HG02610 (cell line): ENCODE data around the gene MYL3.

ENCODE experiments used
- ATAC-seq: cut with Tn5 transposase; IDR thresholded peaks from one replicate; pipeline ENCODE4 v1.9.1; 2021; ENCODE audit warnings: mild to moderate bottlenecking, moderate library complexity; ENCODE audit not compliant: unreplicated experiment

Gene MYL3

DNA sequence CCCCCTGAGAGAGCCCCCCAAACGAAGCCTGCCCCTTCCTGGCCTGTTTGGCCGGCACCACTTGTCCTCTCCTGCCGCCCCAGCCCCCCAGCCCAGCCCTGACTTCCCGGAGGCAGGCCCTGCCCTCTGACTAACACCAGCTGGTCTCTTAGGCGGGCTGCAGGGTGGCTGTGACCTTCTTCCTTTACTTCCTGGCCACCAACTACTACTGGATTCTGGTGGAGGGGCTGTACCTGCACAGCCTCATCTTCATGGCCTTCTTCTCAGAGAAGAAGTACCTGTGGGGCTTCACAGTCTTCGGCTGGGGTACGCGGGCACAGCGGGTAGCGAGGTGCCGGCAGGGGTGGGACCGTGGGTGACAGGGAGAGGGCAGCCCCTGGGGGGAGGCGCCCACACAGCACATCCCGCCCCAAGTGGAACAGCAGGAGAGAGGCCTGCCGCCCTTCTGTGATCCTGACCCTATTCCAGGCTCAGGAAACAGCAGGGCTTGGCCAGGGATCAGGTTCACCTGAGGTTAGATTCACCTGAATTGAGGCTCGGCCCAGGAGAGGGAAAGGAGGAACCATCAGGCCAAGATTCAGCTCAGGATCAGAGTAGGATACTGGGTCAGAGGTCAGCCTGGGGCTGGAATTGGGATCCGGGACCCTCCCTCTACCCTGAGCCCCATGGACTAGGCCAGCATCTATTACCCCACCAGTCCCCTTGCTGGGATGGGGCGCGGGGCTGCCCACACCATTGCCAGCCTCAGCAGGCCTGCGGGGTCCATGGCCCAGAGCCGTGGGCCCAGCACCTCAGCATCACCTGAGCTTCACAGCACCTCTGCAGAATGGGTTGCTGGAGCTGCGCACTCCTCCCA lies 36.1 kb upstream of the MYL3 start:
- no peak for ATAC-seq

DNA sequence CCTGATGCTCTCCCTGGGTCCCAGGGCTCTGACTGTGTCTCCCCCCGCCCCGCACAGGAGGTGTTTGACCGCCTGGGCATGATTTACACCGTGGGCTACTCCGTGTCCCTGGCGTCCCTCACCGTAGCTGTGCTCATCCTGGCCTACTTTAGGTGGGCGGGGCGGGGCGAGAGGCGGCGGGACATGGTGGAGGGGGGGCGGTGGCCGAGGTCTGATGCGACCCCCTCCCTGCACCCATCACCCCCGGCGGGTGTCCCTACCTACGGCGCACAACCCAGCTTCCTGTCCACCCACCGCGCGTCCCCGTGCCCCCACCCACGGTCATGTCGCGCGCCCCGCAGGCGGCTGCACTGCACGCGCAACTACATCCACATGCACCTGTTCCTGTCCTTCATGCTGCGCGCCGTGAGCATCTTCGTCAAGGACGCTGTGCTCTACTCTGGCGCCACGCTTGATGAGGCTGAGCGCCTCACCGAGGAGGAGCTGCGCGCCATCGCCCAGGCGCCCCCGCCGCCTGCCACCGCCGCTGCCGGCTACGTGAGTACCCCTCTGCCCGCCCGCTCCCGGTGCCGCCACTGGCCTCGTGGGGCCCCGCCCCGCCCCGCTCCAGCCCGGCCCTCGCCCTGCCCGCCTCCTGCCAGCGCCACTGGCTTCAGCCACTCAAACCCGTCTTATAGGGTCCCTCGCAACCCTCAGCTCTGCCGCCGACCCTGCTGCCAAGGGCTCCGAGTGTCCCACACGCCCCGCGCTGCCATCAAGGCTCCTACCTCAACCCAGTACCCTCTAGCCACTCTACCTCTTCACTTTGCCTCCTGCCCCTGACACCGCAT lies 35.3 kb upstream of the MYL3 start:
- ATAC-seq: no peak

DNA sequence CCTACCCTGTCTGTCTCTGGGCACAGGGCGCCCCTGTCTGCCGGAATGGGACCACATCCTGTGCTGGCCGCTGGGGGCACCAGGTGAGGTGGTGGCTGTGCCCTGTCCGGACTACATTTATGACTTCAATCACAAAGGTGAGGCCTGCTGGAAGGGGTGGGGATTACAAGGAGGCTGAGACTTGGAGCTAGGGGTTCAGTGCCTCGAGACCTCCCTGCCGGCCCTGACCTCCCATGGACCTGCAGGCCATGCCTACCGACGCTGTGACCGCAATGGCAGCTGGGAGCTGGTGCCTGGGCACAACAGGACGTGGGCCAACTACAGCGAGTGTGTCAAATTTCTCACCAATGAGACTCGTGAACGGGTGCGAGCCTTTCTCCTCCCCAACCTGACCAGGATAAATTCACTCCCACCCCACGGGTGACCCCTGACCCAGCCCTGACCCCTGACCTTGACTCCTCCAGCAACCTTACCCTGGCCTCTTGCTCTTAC lies 34.6 kb upstream of the MYL3 start:
- no peak for ATAC-seq

DNA sequence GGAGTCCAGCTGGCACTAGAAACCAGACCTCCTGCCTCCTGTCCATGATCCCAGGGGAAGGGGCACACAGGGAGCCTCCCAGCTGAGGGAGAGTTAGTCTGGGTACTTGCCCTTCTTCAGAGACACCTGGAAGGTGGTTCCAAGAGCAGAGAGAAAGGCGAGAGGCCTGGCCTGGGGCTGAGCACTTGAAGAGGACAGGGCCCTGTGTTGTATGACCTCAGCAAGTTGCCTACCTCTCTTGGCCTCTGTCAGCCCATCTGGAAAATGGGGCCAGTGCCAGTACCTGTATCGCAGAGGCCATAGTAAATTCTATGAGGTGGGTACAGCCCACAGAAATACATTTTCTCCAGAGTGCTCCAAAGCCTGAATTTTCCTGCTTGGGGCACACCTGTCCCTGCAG lies 33.8 kb upstream of the MYL3 start:
- no peak for ATAC-seq

DNA sequence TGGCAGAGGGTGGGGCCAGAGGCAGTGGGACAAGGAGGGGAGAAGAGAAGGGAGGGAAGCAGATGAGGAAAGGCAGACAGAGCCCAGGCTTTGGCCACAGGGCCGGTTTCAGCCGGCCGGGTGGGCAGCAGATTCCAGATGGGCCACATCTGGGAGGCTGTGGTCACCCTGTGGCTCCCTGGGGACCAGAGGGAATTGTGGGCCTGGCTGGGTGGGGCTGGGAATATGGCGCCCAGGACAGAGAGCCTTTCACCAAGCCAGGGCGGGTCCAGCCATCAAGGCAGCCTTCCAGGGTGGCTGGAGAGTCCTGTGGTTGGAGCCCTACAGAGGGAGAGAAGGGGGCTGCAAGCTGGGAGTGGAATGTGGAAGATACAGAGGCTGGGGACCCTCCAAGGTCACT lies 33.1 kb upstream of the MYL3 start:
- no peak for ATAC-seq

DNA sequence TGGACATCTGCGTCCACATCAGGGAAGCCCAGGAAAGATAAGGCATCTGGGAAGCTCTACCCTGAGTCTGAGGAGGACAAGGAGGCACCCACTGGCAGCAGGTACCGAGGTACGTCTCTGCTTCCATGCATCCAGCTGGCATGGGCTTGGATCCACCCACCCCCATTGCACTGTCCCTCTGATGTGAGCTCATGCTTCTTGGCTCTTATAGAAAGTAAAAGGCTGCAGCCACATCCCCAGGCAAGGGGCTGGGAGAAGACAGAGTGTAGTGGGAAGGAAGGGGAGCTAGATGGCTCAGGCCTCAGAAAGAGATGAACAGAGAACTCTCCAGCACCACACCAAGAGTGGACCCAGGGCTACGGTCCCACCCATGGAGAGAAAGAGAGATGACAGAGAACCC lies 32.5 kb upstream of the MYL3 start:
- ATAC-seq: no peak

DNA sequence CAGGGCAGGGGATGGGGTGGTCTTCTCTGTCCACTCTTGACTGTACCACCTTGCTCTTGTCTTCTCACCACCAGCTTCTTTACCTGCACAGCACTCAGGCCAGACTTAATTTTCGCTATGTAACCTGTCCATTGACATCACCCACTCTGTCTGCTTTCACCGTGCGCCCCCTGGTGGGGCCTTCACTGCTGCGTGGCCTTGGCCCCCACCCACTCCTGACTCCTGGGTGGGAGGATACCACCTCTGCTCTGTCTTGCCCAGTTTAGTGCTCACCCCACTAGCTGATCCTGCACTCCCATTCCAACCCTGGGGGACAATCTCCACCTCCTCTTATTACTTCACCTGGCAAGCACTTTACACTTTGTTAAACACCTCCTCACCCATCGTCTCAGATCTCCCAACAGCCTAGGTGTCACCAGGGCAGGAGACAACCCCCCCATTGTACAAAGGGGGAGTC lies 32.0 kb upstream of the MYL3 start:
- ATAC-seq: no peak

DNA sequence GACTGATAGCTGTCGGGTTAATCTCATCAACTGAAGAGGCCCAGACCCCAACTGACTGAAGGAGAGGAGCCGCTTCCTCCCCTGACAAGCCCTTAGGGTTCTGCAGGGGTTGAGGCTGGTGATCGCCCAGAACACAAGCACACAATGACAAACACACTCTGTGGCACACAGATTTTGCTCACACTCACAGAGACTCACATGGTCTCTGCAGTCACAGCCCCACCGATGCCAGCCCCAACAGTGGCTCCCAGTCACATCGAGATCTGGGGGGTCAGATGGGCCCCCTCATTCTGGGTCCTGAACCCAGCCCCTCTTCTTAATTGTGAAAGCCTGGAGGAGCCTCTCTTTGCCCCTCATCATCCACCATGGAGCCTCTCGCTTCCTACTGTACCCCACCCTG lies 31.0 kb upstream of the MYL3 start:
- no peak for ATAC-seq

DNA sequence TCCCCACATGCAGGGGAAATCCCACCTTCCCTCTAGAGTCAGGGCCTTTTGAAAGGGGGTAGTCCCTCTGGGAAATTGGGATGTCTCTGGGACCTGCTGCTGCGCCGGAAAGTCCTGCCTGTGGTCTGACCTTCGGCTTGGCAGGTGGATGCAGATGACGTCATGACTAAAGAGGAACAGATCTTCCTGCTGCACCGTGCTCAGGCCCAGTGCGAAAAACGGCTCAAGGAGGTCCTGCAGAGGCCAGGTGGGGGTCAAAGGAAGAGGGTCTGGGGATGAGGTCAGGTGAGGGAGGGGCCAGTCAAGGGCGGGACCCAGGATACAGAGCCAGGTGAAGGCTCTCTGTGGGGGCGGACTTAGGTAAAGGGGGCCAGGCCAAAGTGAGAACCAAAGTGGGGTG lies 30.5 kb upstream of the MYL3 start:
- no peak for ATAC-seq

DNA sequence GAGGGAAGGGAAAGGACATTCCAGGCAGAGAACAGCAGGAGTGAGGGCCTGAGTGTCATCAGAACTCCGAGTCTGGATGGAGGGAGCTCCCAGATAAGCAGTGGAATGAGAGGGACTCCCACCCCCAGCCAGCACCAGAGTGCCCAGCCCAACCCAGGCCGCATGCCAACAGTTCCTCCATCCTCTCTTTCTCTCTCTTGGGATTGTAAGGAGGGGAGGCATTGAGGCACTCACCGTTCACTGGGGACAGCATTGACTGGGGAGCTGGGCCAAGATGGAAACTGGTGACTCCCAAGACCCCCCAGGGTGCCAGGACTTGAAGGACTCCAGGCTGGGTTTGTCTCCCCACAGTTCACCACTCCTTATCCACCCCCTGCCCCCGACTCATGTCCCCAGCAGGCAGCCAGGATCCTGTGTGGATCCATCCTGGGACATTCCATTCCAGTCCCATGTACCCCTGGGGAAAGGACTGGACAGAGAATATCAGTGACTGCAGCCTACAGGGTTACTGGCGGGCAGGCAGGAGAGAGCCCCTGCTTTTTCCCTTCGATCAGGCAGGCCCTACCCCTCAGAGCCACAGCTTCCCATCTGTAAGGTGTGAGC lies 30.0 kb upstream of the MYL3 start:
- no peak for ATAC-seq

DNA sequence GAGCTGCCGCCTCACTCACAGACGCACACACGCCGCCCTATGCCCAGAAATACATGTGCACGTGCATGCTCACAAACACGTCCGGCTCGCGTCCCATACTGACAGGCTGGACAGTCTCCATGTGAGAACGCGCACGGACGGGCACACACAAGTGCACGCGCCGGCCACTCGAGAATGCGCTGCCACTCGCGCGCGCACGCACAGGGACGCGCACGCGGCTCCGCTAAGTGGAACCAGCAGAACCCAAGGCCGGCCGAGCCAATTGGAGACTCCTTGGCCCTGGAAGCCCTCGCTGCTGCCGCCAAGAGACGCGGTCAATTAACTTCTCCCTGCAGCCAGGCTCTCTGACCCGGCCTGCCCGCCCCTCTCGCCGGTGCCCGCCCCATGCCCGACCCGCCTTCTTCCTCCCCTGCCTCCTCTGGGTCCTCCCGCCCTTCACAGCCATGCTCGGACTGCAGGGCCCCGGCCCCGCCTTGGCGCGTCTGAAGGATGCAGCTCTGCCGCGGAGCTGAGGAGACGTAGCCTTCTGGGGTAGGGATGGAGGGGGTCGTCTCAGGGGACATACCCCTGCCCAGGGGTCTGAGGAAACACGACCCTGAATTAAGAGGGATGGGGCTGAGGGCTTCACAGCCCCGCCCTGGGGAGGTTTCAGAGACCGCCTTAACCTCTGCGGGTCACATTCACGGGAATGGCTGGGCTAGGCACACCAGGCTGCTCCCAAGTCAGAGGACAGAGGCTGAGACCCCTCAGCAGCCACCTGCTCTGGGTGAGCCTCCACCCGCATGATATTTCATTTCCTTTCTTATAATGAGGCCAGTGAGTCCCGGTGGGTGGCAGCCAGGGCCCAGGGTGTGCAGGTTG lies 29.3 kb upstream of the MYL3 start:
- ATAC-seq: no peak

DNA sequence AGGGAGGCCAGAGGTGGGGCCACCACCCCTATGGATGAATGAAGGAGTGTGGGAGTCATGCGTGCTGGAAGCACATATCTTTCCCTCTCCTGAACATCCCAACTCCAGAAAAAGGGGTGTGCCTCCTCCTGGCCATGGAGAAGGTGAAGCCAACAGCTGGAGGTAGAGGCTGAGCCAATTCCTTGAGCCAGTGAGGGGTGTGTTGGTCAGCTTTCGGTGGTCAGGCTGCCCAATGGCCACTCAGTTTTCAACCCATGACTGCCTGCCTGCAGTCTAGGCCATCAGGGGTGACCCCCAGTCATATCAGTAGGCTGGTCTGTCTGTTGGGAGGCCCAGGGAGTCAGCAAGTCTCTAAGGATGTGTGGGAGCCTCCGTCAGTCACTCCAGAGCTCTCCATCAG lies 27.9 kb upstream of the MYL3 start:
- ATAC-seq: no peak

DNA sequence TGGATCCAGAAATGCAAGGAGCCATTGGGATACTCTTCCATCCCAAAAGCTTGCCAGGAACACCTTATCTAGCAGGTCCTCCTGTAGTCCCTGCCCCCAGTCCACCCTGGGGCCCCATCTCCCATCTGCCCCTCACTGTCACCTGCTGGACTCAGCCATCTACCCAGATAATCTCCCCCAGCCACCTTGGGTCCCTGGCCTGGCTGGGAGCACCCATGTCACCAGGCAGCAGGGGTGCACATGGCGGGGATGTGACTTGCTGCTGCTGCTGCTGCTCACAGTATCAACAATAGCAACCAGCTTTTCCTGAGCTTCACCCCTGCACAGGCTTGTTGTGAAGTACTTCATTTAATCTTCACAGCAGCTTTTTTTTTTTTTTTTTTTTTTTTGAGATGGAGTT lies 26.9 kb upstream of the MYL3 start:
- no peak for ATAC-seq

DNA sequence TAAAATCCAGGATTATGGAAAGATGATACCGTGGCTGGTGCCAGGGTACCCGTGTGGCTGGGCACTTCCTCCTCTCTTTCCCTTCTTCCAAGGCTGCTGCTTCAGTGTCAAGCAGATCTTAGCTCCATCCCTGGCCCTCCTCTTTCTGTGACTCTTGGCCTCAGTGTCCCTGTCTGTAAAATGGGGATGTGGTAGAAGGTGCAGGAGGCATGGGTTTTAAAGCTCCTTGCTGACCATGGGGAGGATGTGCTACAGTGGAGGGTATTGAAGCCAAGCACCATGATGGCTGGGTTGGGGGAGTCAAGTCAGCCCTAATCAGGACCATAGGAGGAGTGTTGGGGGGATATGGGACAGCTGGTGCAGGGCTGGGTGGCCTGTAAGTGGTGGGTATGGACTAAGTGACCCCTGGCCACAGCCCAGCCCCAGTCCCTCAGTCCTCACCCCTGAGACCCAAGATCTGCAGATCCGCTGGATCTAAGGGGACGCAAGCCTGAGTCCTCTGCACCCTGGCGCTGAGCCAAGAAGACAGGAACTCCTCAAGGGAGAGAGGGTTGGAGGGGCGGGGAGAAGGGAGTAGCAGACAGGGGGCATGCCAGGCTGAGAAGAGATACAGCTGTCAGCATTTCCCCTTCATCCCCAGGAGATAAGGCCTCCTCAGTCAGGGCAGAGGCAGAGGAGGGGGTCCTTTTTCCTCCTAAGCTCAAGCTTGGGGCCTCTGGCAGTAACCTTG lies 26.3 kb upstream of the MYL3 start:
- no peak for ATAC-seq

DNA sequence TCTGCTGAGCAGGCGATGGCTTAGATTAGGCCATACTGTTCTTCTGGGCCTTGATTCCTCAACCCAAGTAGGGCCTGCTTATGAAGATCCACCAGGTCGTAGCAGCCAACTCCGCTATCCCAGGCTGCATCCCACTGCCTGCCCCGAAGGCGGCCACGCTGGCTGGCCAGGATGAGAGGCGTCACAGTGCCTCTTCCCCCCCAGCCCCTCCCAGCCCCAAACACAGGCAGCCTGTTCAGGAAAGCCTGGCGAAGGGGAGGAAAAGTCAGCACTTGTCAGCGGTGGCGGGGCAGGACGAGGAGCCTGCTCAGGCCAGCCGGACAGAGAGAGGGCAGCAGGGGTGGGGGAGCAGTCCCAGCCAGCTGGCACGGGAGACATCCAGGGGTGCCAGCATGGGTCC lies 25.5 kb upstream of the MYL3 start:
- no peak for ATAC-seq

DNA sequence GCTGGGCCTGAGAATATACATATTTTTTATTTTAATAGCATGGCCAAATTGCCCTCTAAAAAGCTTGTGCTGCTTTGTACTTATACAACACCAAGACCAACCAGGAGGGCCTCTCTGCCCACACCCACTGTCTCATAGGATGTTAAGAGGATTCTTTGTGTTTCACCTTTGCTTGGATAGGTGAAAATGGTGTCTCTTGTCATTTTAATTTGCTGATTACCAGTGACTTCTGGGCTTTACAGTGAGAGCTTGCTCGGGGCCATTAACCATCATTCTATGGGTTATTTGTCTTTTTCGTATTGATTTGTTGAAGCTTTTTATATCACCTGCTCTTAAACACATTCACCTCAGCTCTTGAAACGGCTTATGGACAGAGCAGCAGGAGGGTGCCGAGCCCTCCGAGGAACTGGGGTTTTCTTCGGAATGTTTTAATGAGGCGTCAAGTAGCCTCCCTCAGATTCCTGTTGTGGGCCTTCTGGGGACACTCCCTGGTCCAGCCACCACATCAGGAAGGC lies 24.8 kb upstream of the MYL3 start:
- ATAC-seq: no peak

DNA sequence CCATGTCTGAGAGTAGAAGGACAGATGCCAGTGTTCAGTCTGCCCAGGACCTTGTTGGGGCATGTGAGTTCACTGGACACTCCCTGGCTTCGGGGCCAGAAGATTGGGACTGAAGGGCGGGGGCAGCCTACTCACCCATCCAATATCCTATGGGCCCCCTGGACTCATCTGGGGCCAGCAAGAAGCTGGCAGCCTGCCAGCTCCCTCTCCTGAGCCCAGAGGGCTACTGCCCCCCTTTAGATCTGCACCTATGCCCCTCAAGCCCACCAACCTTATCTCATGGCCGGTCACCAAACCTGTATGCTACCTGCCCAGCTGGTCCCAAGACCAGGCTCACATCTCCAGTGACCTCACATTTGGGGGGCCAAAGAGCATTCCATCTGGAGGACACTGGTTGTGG lies 22.4 kb upstream of the MYL3 start:
- ATAC-seq: no peak

DNA sequence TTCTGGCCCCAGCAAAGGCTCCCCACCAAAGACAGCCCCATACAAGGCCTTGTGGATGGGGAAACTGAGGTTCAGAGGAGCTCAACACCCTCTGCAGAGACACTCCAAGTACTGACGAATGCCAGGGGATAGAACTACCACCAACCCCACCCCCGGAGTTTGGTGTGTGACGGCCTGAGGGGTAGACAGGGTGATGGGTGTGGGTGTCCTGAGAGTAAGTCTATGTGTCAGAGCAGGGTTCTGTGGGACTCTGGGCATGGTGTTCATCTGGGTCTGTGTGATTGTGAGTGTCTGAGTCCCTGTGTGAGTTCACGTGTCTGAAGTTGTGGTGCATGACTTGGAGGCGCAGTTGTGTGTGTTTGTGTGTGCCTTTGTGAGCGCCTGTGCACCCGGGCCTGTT lies 21.7 kb upstream of the MYL3 start:
- no peak for ATAC-seq

DNA sequence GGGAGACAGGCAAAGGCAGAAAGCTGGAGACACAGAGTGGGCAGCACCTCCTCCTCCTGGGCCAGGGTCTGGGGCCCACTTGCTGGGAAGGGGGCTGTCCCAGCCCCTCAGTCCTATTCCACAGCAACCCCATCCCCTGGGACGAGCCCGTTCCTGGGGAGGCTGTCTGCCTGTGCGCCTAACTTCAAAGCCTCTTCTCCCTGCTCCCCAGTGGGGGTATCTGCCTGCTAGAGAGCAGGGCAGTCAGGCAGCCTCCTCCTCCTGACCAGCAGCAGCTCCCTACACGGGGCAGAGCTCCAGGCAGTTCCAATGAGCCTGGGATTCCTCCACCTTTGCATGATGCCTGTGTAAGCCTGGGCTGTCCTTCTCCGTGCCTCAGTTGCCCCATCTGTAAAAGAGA lies 21.2 kb upstream of the MYL3 start:
- no peak for ATAC-seq

DNA sequence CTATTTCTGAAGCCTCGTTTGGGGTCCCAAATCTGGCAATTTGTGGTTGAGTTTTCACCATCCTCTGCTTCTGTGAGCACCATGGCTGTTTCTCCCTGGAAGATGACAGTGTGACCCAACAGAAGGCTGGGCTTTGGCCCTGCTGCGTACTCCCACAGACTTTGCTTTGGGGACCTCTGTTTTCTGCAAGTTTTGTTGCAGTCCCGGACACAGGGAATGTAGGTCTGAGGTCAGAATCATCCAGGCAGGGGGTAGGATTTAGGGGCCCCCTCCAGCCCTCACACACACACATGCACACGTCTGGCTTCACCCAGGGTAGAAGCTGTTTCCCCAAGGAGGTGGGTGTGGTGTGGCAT lies 20.6 kb upstream of the MYL3 start:
- ATAC-seq: no peak
